Tibial artery (tissue), 4 donors: ENCODE data around the gene FBN3.

Experiments used
- DNase-seq, 2 donors: peaks; one replicate each; pipeline ENCODE4 v3.0.0-alpha.2; 2019
- H3K27ac ChIP-seq, 2 donors: fragments of 200-600 bp; sonication (generic) in 1 of 2; 1 replicate in 1 of 2; 2 replicates in 1 of 2; pipeline ENCODE4 v1.5.1; 2018 to 2019; ENCODE audit warnings: mild to moderate bottlenecking in 1 of 2
- H3K27me3 ChIP-seq, 2 donors: fragments of 200-600 bp; sonication (generic) in 1 of 2; one replicate each; pipeline versions ENCODE4 v1.5.1 to v1.6.0; 2016 to 2019
- H3K36me3 ChIP-seq, 3 donors: fragments of 200-600 bp; sonication (generic) in 2 of 3; one replicate each; pipeline ENCODE4 v1.5.1; 2016 to 2019; ENCODE audit warnings: mild to moderate bottlenecking in 2 of 3
- H3K4me1 ChIP-seq, 4 donors: fragments of 200-600 bp; sonication (generic) in 2 of 4; 1 replicate in 3 of 4; 2 replicates in 1 of 4; pipeline ENCODE4 v1.5.1; 2016 to 2019
- H3K4me3 ChIP-seq, 2 donors: fragments of 200-600 bp; sonication (generic) in 1 of 2; 1 replicate in 1 of 2; 2 replicates in 1 of 2; pipeline ENCODE4 v1.5.1; 2018 to 2019; ENCODE audit warnings: mild to moderate bottlenecking in 2 of 2
- H3K9me3 ChIP-seq, 3 donors: fragments of 200-600 bp; sonication (generic) in 1 of 3; one replicate each; pipeline ENCODE4 v1.5.1; 2016 to 2019
- intact Hi-C: fragments of 100-400 bp; cut with DNase I; formaldehyde crosslinking; loops from one replicate; pipeline ENCODE4 v1.15.0; 2023; ENCODE audit warnings: low total_unique reads
- TF ChIP-seq, protein P1 (sequence below), 2 experiments: fragments of 200-600 bp in 1 of 2; fragments of 450-650 bp in 1 of 2; IDR thresholded peaks; one replicate each; pipeline ENCODE4 v1.5.1; 2017 to 2019; ENCODE audit warnings: antibody characterized with exemption in 2 of 2, mild to moderate bottlenecking in 1 of 2, moderate library complexity in 1 of 2

FBN3 gene

DNA sequence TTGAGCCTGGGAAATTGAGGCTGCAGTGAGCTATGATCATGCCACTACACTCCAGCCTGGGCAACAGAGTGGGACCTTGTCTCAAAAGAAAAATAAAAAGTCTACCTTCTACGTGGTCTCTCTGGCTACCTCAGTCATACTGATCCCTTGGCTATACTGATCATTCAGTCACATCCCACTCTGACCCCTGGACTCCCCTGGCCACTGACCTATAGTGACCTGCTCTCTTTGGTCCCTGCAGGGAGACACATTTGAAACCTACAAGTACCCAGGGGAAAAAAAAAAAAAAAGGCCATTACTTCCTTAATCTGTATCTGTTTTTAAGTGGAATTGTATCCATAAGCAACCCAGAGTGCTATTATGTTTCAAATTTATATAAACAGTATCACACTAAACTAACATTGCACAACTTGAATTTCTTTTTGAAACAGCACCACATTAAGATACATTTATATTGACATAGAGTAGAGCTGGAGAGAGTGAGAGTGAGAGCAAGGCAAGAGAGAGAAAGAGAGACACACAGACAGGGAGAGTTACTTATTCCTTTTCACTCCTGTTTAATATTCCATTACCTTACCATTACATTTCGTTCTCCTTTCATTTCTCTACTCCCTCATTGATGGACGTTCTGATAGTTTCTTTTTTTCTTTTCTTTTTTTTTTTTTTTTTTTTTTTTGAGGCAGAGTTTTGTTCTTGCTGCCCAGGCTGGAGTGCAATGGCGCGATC, 36.1 kb upstream of the FBN3 start:
- Histone ChIP-seq H3K9me3 (no peaks in the 10 kb centered on the region), H3K4me1 (no peaks in the 10 kb centered on the region), H3K27ac (no peak overlapping the region), H3K27me3 (peaks cover 0 to 3% of the 10 kb centered on the region in 2 donors), H3K4me3 (no peak overlapping the region), H3K36me3 (no peaks in the 10 kb centered on the region)
- TF ChIP-seq, protein P1, sequence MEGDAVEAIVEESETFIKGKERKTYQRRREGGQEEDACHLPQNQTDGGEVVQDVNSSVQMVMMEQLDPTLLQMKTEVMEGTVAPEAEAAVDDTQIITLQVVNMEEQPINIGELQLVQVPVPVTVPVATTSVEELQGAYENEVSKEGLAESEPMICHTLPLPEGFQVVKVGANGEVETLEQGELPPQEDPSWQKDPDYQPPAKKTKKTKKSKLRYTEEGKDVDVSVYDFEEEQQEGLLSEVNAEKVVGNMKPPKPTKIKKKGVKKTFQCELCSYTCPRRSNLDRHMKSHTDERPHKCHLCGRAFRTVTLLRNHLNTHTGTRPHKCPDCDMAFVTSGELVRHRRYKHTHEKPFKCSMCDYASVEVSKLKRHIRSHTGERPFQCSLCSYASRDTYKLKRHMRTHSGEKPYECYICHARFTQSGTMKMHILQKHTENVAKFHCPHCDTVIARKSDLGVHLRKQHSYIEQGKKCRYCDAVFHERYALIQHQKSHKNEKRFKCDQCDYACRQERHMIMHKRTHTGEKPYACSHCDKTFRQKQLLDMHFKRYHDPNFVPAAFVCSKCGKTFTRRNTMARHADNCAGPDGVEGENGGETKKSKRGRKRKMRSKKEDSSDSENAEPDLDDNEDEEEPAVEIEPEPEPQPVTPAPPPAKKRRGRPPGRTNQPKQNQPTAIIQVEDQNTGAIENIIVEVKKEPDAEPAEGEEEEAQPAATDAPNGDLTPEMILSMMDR (IDR thresholded peaks at IDR 0.05) = no peak
- no peak for DNase-seq
- intact Hi-C loops = no loop called here

DNA sequence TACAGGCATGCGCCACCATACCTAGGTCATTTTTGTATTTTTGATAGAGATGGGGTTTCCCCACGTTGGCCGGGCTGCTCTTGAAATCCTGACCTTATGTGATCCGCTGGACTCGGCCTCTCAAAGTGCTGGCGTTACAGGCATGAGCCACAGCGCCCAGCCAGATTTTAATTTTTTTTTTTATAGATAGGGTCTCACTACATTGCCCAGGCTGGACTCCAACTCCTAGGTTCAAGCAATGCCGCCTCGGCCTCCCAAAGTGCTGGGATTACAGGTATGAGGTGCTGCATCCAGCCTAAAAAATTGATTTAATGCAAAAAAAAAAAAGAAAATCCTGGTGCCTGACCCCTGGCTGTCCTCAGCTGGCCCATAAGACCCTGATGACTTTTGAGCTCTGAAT, 34.9 kb upstream of the FBN3 start:
- intact Hi-C loops = no loop called here
- H3K27me3 ChIP-seq = peaks cover 0 to 3% of the 10 kb centered on the region in 2 donors

DNA sequence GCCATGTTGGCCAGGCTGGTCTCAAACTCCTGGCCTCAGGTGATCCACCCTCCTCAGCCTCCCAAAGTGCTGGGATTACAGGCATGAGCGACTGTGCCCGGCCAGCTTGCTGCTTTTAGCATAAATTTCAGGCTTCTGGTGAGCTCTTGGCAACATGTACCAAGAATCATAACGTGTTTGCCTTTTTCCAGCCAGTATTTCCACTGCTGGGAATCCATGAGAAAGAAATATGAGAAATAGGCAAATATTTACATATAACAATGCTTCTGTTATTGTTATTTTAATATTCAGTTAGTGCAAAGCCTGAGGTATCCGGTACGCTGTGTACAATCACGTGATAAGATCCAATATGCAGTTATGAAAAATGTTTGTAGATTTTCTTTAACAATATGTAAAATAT, 30.6 kb upstream of the FBN3 start:
- Histone ChIP-seq H3K36me3 (no peaks in the 10 kb centered on the region), H3K27me3 (peaks cover 0 to 3% of the 10 kb centered on the region in 2 donors), H3K27ac (no peak overlapping the region), H3K4me3 (no peak overlapping the region), H3K4me1 (no peaks in the 10 kb centered on the region), H3K9me3 (no peaks in the 10 kb centered on the region)
- intact Hi-C loops = no loop called here
- no peak for DNase-seq
- TF ChIP-seq, protein P1 (IDR thresholded peaks at IDR 0.05) = no peak

More for the DNA sequence above, 34.9 kb upstream of the FBN3 start:
- Histone ChIP-seq H3K4me3 (no peak overlapping the region), H3K36me3 (no peaks in the 10 kb centered on the region), H3K9me3 (no peaks in the 10 kb centered on the region), H3K4me1 (no peaks in the 10 kb centered on the region), H3K27ac (no peak overlapping the region)
- TF ChIP-seq, protein P1 (IDR thresholded peaks at IDR 0.05) = no peak
- DNase-seq = no peak

DNA sequence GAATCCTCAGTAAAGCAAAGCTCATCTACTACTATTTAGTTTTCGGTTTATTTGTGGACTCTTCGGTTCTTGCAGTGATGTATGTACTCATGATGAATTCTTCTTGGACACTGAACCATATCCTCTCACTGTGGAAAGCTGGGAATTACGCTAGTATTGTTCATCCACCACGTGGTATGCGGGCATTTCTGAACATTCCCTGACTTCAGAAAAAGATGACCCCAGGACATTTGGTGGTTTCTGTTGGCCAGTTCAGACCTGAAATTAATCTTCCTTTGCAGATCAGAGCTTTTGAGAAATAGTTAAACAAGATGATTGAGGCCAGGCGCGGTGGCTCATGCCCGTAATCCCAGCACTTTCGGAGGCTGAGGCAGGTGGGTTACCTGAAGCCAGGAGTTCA, 25.3 kb upstream of the FBN3 start:
- TF ChIP-seq, protein P1 (IDR thresholded peaks at IDR 0.05) = no peak
- no peaks in the 10 kb centered on the region for H3K9me3 ChIP-seq
- H3K36me3 ChIP-seq = no peaks in the 10 kb centered on the region
- DNase-seq = no peak
- H3K27ac ChIP-seq = no peak overlapping the region
- H3K4me3 ChIP-seq = no peak overlapping the region
- no peaks in the 10 kb centered on the region for H3K4me1 ChIP-seq
- intact Hi-C loops = no loop called here
- H3K27me3 ChIP-seq = no peaks in the 10 kb centered on the region

DNA sequence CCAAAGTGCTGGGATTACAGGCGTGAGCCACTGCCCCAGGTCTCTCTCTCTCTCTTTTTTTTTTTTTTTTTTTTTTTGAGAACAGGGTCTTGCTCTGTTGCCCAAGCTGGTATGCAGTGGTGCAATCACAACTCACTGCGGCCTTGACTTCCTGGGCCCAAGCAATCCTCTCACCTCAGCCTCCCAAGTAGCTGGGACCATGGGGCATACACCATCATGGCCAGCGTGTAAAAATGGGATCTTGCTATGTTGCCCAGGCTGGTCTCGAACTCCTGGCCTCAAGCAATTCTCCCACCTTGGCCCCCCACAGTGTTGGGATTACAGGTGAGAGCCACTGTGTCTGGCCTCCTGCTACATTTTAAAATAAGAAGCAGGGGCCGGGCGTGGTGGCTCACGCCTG, 19.1 kb upstream of the FBN3 start:
- no peaks in the 10 kb centered on the region for H3K9me3 ChIP-seq
- H3K36me3 ChIP-seq = no peaks in the 10 kb centered on the region
- DNase-seq = no peak
- no peaks in the 10 kb centered on the region for H3K4me1 ChIP-seq
- H3K27me3 ChIP-seq = no peaks in the 10 kb centered on the region
- H3K27ac ChIP-seq = no peak overlapping the region
- TF ChIP-seq, protein P1 (IDR thresholded peaks at IDR 0.05) = no peak
- intact Hi-C loops = no loop called here
- no peak overlapping the region for H3K4me3 ChIP-seq
